Fibroblast of pulmonary artery (primary cell): ENCODE data around the gene TRUB2.

Source experiments
- DNase-seq: peaks from one replicate; pipeline ENCODE4 v3.0.0-alpha.2; 2010; ENCODE audit warnings: low read depth
- H3K4me3 ChIP-seq: replicated peaks from 2 replicates; pipeline ENCODE4 v1.5.1; 2011; ENCODE audit warnings: low read depth, mild to moderate bottlenecking, control low read depth, low read length, moderate library complexity
- TF ChIP-seq, protein P1 (sequence below): IDR thresholded peaks from 2 replicates; pipeline ENCODE4 v1.5.1; 2011; ENCODE audit warnings: mild to moderate bottlenecking, control low read depth, low read length, inconsistent platforms; ENCODE audit errors: missing control alignments

TRUB2 gene, protein sequence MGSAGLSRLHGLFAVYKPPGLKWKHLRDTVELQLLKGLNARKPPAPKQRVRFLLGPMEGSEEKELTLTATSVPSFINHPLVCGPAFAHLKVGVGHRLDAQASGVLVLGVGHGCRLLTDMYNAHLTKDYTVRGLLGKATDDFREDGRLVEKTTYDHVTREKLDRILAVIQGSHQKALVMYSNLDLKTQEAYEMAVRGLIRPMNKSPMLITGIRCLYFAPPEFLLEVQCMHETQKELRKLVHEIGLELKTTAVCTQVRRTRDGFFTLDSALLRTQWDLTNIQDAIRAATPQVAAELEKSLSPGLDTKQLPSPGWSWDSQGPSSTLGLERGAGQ

DNA sequence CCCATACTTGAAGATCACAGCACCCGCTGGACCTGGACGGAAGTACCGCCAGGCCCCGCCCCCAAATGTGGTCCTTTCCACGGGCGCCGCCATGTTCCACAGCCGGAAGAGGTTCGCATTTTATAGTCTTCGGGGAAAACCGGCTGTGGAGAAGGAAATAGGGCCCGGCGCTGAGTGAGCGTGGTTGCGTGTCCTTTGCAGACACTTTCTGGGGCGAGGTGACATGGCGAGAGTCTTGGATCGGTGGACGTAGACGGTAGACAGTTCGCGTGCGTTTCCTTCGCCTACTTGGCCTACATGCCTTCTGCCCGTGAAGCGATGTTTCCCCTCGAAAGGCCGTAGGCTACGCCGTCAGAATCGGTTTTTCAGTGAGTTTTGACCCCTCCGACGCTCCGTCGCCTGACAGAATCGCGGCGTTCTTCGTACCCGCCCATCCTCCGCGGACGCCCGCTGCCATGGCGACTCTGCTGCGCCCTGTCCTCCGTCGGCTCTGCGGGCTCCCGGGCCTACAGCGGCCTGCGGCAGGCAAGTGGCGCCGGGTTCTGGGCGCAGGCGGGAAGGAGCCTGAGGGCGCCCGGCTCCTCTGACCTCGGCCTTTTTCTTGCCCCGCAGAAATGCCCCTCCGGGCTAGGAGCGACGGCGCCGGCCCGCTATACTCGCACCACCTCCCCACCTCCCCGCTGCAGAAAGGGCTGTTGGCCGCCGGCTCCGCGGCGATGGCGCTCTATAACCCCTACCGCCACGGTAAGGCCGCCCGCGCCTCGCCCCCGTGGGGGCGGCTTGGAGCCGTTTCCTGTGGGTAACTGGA, at the start of gene TRUB2, which contains the start of gene COQ4:
Gene TRUB2 (minus strand): TSS at position 44 of the 808 bp plus-strand sequence. CDS start 39 bp downstream, at position 5.
Gene COQ4 (plus strand): TSS at position 436 of the 808 bp plus-strand sequence. CDS start 20 bp downstream, at position 456.
- H3K4me3 ChIP-seq, result peak within 1 kb of the TSS; percentile 83
- TF ChIP-seq, protein P1, sequence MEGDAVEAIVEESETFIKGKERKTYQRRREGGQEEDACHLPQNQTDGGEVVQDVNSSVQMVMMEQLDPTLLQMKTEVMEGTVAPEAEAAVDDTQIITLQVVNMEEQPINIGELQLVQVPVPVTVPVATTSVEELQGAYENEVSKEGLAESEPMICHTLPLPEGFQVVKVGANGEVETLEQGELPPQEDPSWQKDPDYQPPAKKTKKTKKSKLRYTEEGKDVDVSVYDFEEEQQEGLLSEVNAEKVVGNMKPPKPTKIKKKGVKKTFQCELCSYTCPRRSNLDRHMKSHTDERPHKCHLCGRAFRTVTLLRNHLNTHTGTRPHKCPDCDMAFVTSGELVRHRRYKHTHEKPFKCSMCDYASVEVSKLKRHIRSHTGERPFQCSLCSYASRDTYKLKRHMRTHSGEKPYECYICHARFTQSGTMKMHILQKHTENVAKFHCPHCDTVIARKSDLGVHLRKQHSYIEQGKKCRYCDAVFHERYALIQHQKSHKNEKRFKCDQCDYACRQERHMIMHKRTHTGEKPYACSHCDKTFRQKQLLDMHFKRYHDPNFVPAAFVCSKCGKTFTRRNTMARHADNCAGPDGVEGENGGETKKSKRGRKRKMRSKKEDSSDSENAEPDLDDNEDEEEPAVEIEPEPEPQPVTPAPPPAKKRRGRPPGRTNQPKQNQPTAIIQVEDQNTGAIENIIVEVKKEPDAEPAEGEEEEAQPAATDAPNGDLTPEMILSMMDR, result no peak
- peak; percentile 95 for DNase-seq

DNA sequence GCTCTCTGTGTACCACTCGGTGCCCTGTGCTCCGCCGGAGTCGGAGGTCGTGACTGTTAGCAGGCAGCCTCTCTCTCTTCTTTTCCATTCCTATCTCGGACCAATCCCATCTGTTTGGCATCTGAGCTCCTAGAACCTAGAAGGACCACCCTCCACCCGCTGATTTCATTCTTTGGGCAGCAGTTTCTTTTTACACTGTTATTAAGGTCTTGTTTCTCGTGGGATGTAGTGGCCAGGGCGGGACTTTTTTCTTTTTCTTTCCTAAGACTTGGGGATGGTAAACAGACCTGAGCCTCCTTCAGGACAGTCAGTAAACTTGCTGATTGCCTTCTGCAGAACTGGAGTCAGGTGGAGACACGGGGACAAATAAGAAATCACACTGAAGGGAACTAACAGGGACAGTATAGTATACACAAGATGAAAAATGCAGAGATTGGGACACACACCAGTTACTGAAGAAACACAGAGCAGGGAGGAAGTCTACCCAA, 49.4 kb upstream of the TRUB2 start:
- DNase-seq, result no peak
- TF ChIP-seq, protein P1, result no peak
- H3K4me3 ChIP-seq, result peak overlapping the region; percentile 100

DNA sequence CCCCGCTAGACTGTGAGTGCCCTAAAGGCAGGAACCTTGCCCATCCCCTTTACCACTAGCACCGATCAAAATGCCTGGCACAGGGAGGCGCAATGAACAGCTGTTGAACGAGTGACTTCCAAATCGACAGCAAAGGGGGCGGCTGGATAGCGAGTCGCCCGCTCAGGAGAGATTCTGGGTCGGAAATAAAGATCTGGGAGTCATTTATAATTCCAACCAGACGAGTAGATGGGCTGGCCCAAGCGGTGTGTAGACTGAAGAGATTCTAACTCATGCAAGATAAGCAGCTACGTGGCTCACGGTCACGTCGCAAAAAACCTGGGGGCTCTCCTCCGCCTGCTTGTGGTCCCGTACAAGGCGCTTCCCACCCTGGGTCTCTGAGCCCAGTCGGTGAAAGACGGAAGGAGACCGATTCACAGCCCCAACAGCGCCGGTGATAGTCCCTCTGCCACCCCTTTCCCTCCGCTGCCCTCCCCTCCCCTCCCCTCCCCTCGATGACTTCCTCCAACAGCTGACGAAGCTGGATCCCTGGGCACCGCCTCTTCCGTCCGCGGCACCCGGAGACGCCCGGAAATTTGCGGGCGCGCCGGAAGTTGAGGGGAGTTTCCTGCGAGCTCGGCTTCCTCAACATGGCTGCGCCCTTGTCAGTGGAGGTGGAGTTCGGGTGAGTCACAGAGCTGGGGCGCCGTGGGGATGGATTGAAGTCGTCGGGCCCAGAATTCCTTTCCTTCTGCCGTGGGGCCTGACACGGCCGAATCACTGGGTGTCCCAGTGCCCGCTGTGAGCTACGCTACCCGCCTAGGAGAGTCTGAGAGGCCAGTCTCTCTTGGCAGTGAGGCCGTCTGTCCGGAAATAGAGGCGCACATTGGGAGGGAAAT, 48.7 kb upstream of the TRUB2 start, which contains the start of gene URM1:
Gene URM1 (plus strand): TSS at position 623 of the 878 bp plus-strand sequence. CDS start 7 bp downstream, at position 630.
- TF ChIP-seq, protein P1, result no peak
- peak within 1 kb of the TSS; percentile 100 for H3K4me3 ChIP-seq
- DNase-seq, result peak; percentile 96

DNA sequence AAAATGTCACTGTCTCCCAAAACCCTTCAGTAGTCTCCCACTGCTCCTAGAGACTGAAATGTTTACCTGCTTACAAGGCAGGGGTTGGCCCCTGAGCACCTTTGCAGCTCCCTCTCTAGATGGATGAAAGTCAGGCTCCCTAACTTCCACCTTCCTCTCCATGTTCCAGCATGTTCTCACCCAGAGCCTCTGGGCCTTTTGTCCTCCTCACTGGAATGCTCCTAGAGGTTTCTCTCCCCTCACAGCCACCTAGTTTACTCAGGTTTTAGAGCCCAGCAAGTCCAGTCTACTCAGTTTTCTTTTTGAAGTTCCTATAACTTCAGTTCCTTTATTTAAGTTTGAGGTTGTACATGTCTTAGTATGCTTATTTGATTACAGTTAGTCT, 48.1 kb upstream of the TRUB2 start:
- TF ChIP-seq, protein P1, result no peak
- DNase-seq, result no peak
- H3K4me3 ChIP-seq, result peak overlapping the region; percentile 100

- TF ChIP-seq, protein P1, result no peak
- no peak for DNase-seq
- no peak overlapping the region for H3K4me3 ChIP-seq
These were observed 46.9 kb upstream of the TRUB2 start for GRCh38 chr9:128369024-128369706.

DNA sequence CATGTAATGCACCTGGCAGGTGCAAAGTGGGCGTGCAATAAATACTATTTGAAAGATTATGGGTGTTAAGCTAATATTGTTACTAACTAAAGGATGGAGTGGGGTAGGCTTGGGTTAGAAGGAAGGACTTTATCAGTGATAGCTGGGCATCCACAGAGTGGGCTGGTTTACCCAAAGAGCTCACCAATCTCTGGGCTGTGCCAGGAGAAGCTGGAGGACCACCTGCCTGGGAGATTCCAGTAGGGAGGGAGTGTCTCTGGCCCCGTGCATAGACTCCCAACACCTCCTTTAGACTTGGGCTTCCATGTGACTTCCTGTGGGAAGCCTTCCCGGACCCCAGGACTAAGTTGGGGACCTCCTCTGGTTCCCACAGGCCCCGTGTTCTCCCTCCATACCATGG, 43.3 kb upstream of the TRUB2 start:
- H3K4me3 ChIP-seq, result no peak overlapping the region
- DNase-seq, result no peak
- TF ChIP-seq, protein P1, result no peak
